Tibial nerve (tissue), 4 donors: ENCODE measurements around the gene OLFML3.

Experiments
- EP300 ChIP-seq, 2 donors: sonication (generic); formaldehyde crosslinking; IDR thresholded peaks; one replicate each; pipeline ENCODE4 v1.6.1; 2017; ENCODE audit warnings: antibody characterized with exemption in 2 of 2, mild to moderate bottlenecking in 1 of 2
- POLR2A ChIP-seq, 2 donors: fragments of 450-650 bp; IDR thresholded peaks; one replicate each; pipeline ENCODE4 v1.6.1; 2017; ENCODE audit warnings: antibody characterized with exemption in 2 of 2, mild to moderate bottlenecking in 2 of 2, moderate library complexity in 2 of 2
- TF ChIP-seq, protein P1 (sequence below), 5 experiments: fragments of 200-600 bp in 3 of 5; fragments of 450-650 bp in 2 of 5; sonication (generic) in 3 of 5; IDR thresholded peaks; one replicate each; pipeline ENCODE4 v1.5.1; 2016 to 2019; ENCODE audit warnings: antibody characterized with exemption in 5 of 5, mild to moderate bottlenecking in 3 of 5, moderate library complexity in 2 of 5

GRCh38 chr1:113986802-113987201 is 7.5 kb downstream of the OLFML3 start:
- TF ChIP-seq POLR2A (IDR thresholded peaks at IDR 0.05) (no peak), EP300 (IDR thresholded peaks at IDR 0.05) (no peak)
- TF ChIP-seq, protein P1, sequence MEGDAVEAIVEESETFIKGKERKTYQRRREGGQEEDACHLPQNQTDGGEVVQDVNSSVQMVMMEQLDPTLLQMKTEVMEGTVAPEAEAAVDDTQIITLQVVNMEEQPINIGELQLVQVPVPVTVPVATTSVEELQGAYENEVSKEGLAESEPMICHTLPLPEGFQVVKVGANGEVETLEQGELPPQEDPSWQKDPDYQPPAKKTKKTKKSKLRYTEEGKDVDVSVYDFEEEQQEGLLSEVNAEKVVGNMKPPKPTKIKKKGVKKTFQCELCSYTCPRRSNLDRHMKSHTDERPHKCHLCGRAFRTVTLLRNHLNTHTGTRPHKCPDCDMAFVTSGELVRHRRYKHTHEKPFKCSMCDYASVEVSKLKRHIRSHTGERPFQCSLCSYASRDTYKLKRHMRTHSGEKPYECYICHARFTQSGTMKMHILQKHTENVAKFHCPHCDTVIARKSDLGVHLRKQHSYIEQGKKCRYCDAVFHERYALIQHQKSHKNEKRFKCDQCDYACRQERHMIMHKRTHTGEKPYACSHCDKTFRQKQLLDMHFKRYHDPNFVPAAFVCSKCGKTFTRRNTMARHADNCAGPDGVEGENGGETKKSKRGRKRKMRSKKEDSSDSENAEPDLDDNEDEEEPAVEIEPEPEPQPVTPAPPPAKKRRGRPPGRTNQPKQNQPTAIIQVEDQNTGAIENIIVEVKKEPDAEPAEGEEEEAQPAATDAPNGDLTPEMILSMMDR (IDR thresholded peaks at IDR 0.05): no peak
